Measurements from ENCODE around the gene SCP2. TPM values are rescaled to one million over a fixed set of nuclear protein-coding genes. Genes with fewer than 3 reads are reported as not detected.

SCP2 gene
- total and polyA plus RNA-seq, 2 donors, result 121 to 137 TPM

DNA sequence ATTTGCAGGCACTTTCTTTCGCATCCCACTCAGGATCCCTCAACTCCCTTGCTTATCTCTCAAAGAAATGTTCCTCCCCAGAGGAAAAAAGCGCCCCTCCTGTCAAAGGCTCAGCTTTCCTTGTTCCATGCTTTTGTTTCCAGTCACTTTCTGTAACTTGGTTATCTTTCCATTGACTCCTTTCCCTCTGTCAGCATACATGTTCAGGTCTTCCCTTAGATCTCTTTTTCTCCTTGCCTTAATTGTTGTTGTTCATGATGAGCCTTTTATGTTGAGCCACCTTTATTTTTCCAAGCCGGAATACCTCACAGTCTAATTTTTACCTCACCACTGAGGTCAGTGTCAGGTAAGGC is 88.4 kb downstream of the SCP2 start:
- Histone ChIP-seq H3K27ac (ENCODE audit: low read depth) (no peak overlapping the region), H3K4me3 (ENCODE audit: low read depth, low read length) (peak overlapping the region; percentile 77), H3K4me1 (ENCODE audit: insufficient read depth) (no peaks in the 10 kb centered on the region), H3K36me3 (ENCODE audit: insufficient read depth) (no peaks in the 10 kb centered on the region)
- no peak for DNase-seq (ENCODE audit: extremely low spot score)
- 18% methylated on average over 3 of the region's 3 CpGs for WGBS

GRCh38 chr1:53016705-53017104 is 89.6 kb downstream of the SCP2 start:
- Histone ChIP-seq H3K4me1 (ENCODE audit: insufficient read depth) (no peaks in the 10 kb centered on the region), H3K27ac (ENCODE audit: low read depth) (no peak overlapping the region), H3K4me3 (ENCODE audit: low read depth, low read length) (no peak overlapping the region), H3K36me3 (ENCODE audit: insufficient read depth) (no peaks in the 10 kb centered on the region)
- DNase-seq (ENCODE audit: extremely low spot score), result no peak
- 90% methylated on average over 1 of the region's 1 CpG for WGBS

DNA sequence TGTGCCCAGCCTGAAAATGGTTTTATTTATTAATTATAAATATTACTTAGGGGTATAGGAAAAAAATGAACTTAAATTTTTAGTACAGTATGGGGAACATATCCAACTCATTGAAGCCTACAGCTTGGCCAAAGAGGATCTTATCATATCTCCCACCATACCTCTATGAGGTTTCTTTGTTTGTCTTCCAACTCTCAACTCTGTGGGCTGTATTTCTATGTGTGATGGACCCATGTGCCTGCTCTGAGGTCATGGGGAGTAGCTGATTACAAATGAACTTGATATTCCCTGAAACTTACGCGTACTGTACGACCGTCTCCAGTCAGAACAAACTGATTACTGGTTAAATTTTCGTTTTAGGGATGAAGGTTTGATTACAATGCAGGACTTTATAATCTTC is 93.5 kb downstream of the SCP2 start:
- no peak overlapping the region for H3K4me3 ChIP-seq (ENCODE audit: low read depth, low read length)
- no peak overlapping the region for H3K27ac ChIP-seq (ENCODE audit: low read depth)
- H3K4me1 ChIP-seq (ENCODE audit: insufficient read depth), result no peaks in the 10 kb centered on the region
- DNase-seq (ENCODE audit: extremely low spot score), result no peak
- H3K36me3 ChIP-seq (ENCODE audit: insufficient read depth), result no peaks in the 10 kb centered on the region
- 57% methylated on average over 5 of the region's 5 CpGs for WGBS

DNA sequence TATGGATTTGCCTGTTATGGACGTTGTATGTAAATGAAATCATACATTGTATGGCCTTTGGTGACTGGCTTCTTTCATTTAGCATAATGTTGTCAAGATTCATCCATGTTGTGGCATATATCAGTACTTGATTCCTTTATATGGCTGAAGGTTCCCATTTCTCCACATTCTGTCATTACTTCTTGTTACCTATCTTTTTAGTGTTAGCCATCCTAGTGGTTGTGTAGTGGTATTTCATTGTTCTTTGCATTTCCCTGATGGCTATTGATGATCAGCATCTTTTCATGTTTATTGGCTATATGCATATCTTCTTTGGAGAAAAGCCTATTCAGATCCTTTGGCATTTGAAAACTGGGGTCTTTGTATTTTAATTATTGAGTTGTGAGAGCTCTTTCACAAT is 95.1 kb downstream of the SCP2 start:
- H3K4me3 ChIP-seq (ENCODE audit: low read depth, low read length), result no peak overlapping the region
- H3K4me1 ChIP-seq (ENCODE audit: insufficient read depth), result no peaks in the 10 kb centered on the region
- no peak overlapping the region for H3K27ac ChIP-seq (ENCODE audit: low read depth)
- H3K36me3 ChIP-seq (ENCODE audit: insufficient read depth), result no peaks in the 10 kb centered on the region
- no peak for DNase-seq (ENCODE audit: extremely low spot score)
- WGBS, result 95% methylated on average over 1 of the region's 1 CpG

DNA sequence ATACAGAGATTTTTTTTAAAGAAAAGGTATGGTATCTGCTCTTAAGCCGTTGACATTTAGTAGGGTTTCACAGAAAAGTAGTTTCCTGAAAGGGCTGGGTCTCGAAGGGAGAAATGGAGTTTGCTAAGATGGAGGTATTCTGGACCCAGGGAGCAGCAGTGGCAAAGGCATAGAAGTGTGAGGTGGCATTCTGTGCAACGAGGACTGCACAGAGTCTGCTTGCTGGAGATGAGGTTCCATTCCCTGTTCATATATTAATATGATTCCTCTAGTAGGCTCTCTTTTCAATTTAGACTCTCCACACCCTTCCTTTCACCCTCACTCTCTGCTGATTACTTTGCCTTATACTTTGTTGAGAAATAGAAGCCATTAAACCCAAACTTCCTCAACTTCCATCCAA is 96.5 kb downstream of the SCP2 start:
- no peaks in the 10 kb centered on the region for H3K36me3 ChIP-seq (ENCODE audit: insufficient read depth)

GRCh38 chr1:53024117-53024516 is 97.0 kb downstream of the SCP2 start:
- H3K27ac ChIP-seq (ENCODE audit: low read depth), result no peak overlapping the region
- DNase-seq (ENCODE audit: extremely low spot score), result no peak
- H3K36me3 ChIP-seq (ENCODE audit: insufficient read depth), result no peaks in the 10 kb centered on the region
- H3K4me3 ChIP-seq (ENCODE audit: low read depth, low read length), result no peak overlapping the region
- H3K4me1 ChIP-seq (ENCODE audit: insufficient read depth), result no peaks in the 10 kb centered on the region

More for the DNA sequence above, 96.5 kb downstream of the SCP2 start:
- WGBS, result 79% methylated on average over 3 of the region's 3 CpGs
- Histone ChIP-seq H3K4me3 (ENCODE audit: low read depth, low read length) (no peak overlapping the region), H3K4me1 (ENCODE audit: insufficient read depth) (no peaks in the 10 kb centered on the region), H3K27ac (ENCODE audit: low read depth) (no peak overlapping the region)
- DNase-seq (ENCODE audit: extremely low spot score), result no peak

DNA sequence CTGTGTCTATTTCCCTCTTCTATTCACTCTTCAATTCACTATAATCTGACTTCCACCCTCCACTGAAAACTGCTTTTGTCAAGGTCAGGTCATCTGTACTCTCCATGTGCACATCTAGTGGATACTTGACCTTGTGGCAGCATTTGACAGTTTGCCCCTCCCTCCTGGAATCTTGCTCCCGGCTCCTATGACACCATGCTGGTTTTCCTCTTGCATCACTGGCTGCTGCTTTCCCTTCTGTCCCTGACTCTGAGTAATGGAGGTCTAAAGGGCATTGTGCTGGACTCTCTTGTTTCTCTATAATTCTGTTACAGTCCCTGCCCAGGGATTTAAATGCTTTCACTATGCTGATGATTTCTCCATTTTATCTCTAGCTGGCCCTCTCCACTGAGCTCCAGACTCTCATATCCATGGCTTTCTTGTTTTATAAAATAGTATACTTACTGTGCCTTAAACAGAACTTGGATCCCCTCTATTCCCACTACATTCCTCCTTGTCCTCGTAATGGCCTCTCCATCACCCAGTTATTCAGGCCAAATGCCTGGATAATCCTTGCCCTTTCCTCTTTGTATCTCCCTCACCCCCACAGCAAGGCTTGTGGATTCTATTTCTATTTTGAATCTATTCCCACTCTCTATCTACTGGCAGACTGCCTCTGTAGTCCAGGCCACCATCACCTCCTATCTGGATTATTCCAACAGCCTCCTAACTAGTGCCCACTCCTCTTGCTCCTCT is 98.1 kb downstream of the SCP2 start:
- no peaks in the 10 kb centered on the region for H3K4me1 ChIP-seq (ENCODE audit: insufficient read depth)
- DNase-seq (ENCODE audit: extremely low spot score), result no peak
- H3K4me3 ChIP-seq (ENCODE audit: low read depth, low read length), result no peak overlapping the region
- H3K36me3 ChIP-seq (ENCODE audit: insufficient read depth), result peaks cover 2% of the 10 kb centered on the region
- 34% methylated on average over 2 of the region's 2 CpGs for WGBS
- H3K27ac ChIP-seq (ENCODE audit: low read depth), result no peak overlapping the region

DNA sequence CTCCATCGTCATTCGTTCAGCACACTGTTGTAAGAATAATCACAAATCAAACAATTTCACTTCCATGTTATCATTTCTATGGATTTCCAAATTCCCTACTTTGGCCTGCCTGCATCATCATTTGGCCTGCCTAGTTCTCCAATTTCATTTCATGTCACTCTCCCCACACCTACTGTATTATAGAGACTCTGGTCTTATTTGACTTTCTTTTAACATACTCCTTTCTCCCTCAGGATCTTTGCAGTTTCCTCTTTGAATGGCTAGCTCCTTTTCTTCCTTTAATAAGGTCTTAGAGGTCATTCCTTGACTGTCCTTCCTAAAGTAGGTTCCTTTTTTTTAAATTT is 98.7 kb downstream of the SCP2 start:
- Histone ChIP-seq H3K36me3 (ENCODE audit: insufficient read depth) (peaks cover 2% of the 10 kb centered on the region), H3K4me3 (ENCODE audit: low read depth, low read length) (no peak overlapping the region), H3K27ac (ENCODE audit: low read depth) (no peak overlapping the region), H3K4me1 (ENCODE audit: insufficient read depth) (no peaks in the 10 kb centered on the region)
- no peak for DNase-seq (ENCODE audit: extremely low spot score)
- WGBS, result 57% methylated on average over 2 of the region's 2 CpGs

DNA sequence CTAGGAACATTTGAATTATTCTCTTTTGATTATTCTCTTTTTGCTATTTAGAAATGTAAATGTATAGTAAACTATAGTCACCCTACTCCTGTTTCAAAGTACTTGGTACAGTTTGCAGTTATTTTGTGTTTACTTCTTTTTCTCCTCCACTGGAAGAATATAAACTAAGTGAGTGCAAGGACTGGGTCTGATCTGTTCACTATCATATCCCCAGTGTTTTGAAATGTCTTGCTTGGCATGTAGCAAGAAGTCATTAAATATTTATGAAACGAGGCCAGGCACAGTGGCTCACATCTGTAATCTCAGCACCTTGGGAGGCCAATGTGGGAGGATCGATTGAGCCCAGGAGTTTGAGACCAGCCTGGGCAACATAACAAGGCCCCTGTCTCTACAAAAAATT is 99.2 kb downstream of the SCP2 start:
- DNase-seq (ENCODE audit: extremely low spot score), result no peak
- Histone ChIP-seq H3K4me1 (ENCODE audit: insufficient read depth) (no peaks in the 10 kb centered on the region), H3K27ac (ENCODE audit: low read depth) (no peak overlapping the region), H3K4me3 (ENCODE audit: low read depth, low read length) (no peak overlapping the region), H3K36me3 (ENCODE audit: insufficient read depth) (peaks cover 2% of the 10 kb centered on the region)
- WGBS, result 38% methylated on average over 2 of the region's 2 CpGs

DNA sequence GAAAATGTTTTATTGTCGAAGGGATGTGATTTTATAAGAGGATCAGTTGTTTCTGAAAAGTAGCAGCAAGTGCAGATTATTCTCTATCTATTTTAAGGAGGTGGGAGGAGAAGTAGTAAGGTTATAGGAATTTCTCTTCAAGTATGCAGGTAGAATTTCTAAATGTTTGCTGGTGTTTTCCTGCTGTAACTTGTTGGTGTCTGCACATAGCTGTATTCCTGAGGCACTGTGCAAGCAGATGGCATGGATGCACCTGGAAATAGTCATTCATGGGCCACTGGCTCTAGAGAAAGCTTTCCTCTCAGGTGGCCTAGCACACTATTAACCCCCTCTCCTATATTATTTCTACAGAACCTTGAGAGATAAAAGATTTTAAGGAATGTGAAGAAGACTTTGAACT is 104.7 kb downstream of the SCP2 start:
- no peak for DNase-seq (ENCODE audit: extremely low spot score)
- WGBS, result 81% methylated on average over 1 of the region's 1 CpG
- H3K4me1 ChIP-seq (ENCODE audit: insufficient read depth), result no peaks in the 10 kb centered on the region
- H3K36me3 ChIP-seq (ENCODE audit: insufficient read depth), result peaks cover 2% of the 10 kb centered on the region
- no peak overlapping the region for H3K4me3 ChIP-seq (ENCODE audit: low read depth, low read length)
- no peak overlapping the region for H3K27ac ChIP-seq (ENCODE audit: low read depth)

GRCh38 chr1:53037159-53037558 is 110.1 kb downstream of the SCP2 start:
- Histone ChIP-seq H3K4me3 (ENCODE audit: low read depth, low read length) (no peak overlapping the region), H3K27ac (ENCODE audit: low read depth) (no peak overlapping the region), H3K4me1 (ENCODE audit: insufficient read depth) (no peaks in the 10 kb centered on the region), H3K36me3 (ENCODE audit: insufficient read depth) (peaks cover 5% of the 10 kb centered on the region)
- 88% methylated on average over 4 of the region's 4 CpGs for WGBS
- no peak for DNase-seq (ENCODE audit: extremely low spot score)

DNA sequence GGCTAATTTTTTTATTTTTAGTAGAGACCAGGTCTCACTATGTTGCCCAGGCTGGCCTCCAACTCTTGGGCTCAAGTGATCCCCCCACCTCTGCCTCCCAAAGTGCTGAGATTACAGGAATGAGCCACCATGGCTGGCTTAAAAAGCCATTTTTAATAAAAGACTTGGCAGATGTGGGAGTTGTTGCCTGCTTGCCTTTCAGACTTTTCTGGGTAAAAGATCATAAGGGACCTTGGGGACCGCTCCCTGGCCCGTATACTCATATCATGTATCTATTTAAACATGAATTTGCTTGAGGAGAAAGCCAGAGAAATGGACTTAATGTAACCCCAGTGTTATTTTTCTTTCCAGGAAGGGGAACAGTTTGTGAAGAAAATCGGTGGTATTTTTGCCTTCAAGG is 111.5 kb downstream of the SCP2 start:
- no peak overlapping the region for H3K27ac ChIP-seq (ENCODE audit: low read depth)
- WGBS, result 91% methylated on average over 3 of the region's 3 CpGs
- no peak overlapping the region for H3K4me3 ChIP-seq (ENCODE audit: low read depth, low read length)
- H3K36me3 ChIP-seq (ENCODE audit: insufficient read depth), result peaks cover 5% of the 10 kb centered on the region
- H3K4me1 ChIP-seq (ENCODE audit: insufficient read depth), result no peaks in the 10 kb centered on the region
- no peak for DNase-seq (ENCODE audit: extremely low spot score)

GRCh38 chr1:53043271-53043670 is 116.2 kb downstream of the SCP2 start:
- DNase-seq (ENCODE audit: extremely low spot score), result no peak
- no peaks in the 10 kb centered on the region for H3K4me1 ChIP-seq (ENCODE audit: insufficient read depth)
- H3K36me3 ChIP-seq (ENCODE audit: insufficient read depth), result peaks cover 5% of the 10 kb centered on the region
- H3K27ac ChIP-seq (ENCODE audit: low read depth), result no peak overlapping the region
- H3K4me3 ChIP-seq (ENCODE audit: low read depth, low read length), result no peak overlapping the region

GRCh38 chr1:53044926-53045325 is 117.8 kb downstream of the SCP2 start:
- Histone ChIP-seq H3K4me1 (ENCODE audit: insufficient read depth) (no peaks in the 10 kb centered on the region), H3K27ac (ENCODE audit: low read depth) (no peak overlapping the region), H3K4me3 (ENCODE audit: low read depth, low read length) (no peak overlapping the region), H3K36me3 (ENCODE audit: insufficient read depth) (peaks cover 1% of the 10 kb centered on the region)
- no peak for DNase-seq (ENCODE audit: extremely low spot score)
- 90% methylated on average over 5 of the region's 5 CpGs for whole genome bisulfite sequencing

DNA sequence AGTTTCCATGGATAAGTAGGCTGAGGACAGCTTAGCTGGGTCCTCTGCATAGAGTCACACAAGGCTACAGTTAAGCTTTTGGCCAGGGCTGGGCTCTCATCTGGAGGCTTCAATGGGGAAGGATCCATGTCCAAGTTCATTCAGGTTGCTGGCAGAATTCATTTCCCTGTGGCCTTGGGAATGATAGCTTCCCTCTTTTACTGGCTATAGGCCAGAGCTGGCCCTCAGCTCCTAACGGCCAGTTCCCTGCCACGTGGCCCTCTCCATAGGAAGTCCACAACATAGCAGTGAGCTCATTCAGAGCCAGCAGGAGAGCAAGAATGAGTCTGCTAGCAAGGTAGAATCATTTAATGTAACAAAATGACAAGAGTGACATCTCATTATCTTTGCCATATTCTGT is 119.9 kb downstream of the SCP2 start:
- Histone ChIP-seq H3K36me3 (ENCODE audit: insufficient read depth) (no peaks in the 10 kb centered on the region), H3K27ac (ENCODE audit: low read depth) (no peak overlapping the region), H3K4me3 (ENCODE audit: low read depth, low read length) (no peak overlapping the region), H3K4me1 (ENCODE audit: insufficient read depth) (no peaks in the 10 kb centered on the region)
- 45% methylated on average over 2 of the region's 2 CpGs for WGBS
- no peak for DNase-seq (ENCODE audit: extremely low spot score)

Measured in urinary bladder (tissue), 4 donors.